ENCODE measurements around the gene OR10G8. TPM values are rescaled to one million over a fixed set of nuclear protein-coding genes. Genes with fewer than 3 reads are reported as not detected.

Gene OR10G8
- total and polyA plus RNA-seq, 2 of the 8 experiments (the other 6 are each of a cell fraction or from before 2014, with no cell fraction given) = not detected

GRCh38 chr11:124039557-124039956 lies 13.0 kb downstream of the OR10G8 start (continued):
- no peak for TF ChIP-seq RFX5 (IDR thresholded peaks at IDR 0.05; ENCODE audit: borderline replicate concordance, low read depth, low read length)
- no peak for TF ChIP-seq MAX (IDR thresholded peaks at IDR 0.05)
- no peak for TF ChIP-seq KDM4A (IDR thresholded peaks at IDR 0.05; ENCODE audit: low read depth, low read length, severe bottlenecking)
- no peak for TF ChIP-seq EZH2 (IDR thresholded peaks at IDR 0.05; ENCODE audit: low read depth, low read length, severe bottlenecking)
- TF ChIP-seq CEBPB (IDR thresholded peaks at IDR 0.05; ENCODE audit: low read depth, low read length) = no peak
- TF ChIP-seq GABPA (IDR thresholded peaks at IDR 0.05; ENCODE audit: borderline replicate concordance, insufficient read depth, low read length) = no peak
- TF ChIP-seq SP1 (IDR thresholded peaks at IDR 0.05; ENCODE audit: low read depth, low read length) = no peak

Measured in H1 (cell line).